ENCODE data around the gene PPP5C.
A peak's percentile ranks its signal among the peaks of the same experiment; 100 is the strongest.
"Not testable (repeated sequence)": the region's sequence is repeated elsewhere in the genome, so short reads cannot be mapped to it uniquely, and the experiment has no call there.

PPP5C gene

DNA sequence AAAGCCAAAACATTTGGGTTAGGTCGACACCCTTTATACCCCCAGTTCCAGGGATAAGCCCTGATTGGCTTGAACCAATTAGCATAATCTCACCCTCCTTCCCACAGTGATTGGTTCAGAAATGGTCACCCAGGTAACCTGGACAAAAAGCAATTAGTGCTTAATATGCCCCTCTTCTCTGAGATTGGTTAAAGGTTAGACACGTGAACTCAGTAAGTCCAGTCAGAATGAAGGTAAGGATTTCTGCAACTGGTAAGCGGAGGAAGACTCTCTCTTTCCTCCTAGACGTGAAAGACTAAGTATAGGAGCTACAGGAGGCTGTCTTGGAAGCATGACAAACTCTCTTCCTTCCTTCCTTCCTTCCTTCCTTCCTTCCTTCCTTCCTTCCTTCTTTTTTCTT is 83.1 kb downstream of the PPP5C start:
- Histone ChIP-seq H2BK120ac (ENCODE audit: insufficient read depth, low read length, poor library complexity) (no peak overlapping the region), H2BK5ac (ENCODE audit: low read depth, low read length, poor library complexity) (no peak overlapping the region), H4K12ac (ENCODE audit: low read depth, low read length) (no peak overlapping the region), H3K9ac (ENCODE audit: low read length) (no peak overlapping the region), H3K79me1 (ENCODE audit: low read length) (peaks cover 2% of the 10 kb centered on the region), H3K4me2 (ENCODE audit: low read length) (no peak overlapping the region), H3K4me1 (ENCODE audit: control insufficient read depth in 1 of 2, insufficient read depth in 2 of 2, low read length in 2 of 2) (peaks cover 0 to 6% of the 10 kb centered on the region in 2 experiments), H2BK12ac (ENCODE audit: low read length) (no peak overlapping the region), H3K79me2 (ENCODE audit: control insufficient read depth, insufficient read depth, low read length, poor library complexity) (no peaks in the 10 kb centered on the region), H2AK5ac (ENCODE audit: low read length) (no peak overlapping the region), H3K4ac (ENCODE audit: low read depth, low read length) (no peak overlapping the region), H3K27me3 (ENCODE audit: insufficient read depth, low read length) (no peaks in the 10 kb centered on the region), H4K91ac (ENCODE audit: low read depth, low read length) (no peak overlapping the region), H2AFZ (ENCODE audit: insufficient read depth, low read length, poor library complexity) (no peak overlapping the region), H4K8ac (ENCODE audit: low read depth, low read length) (no peak overlapping the region), H3K23ac (ENCODE audit: low read length) (no peak overlapping the region), H3K36me3 (ENCODE audit: control insufficient read depth in 1 of 2, insufficient read depth in 2 of 2, low read length in 2 of 2) (no peaks in the 10 kb centered on the region), H3K4me3 (ENCODE audit: low read depth, low read length) (no peak overlapping the region), H3K18ac (ENCODE audit: low read length) (no peak overlapping the region), H3K9me3 (ENCODE audit: insufficient read depth, low read depth, low read length) (peaks cover 2% of the 10 kb centered on the region), H3K14ac (ENCODE audit: low read length) (no peak overlapping the region), H3K27ac (ENCODE audit: low read depth, low read length) (no peak overlapping the region)
- WGBS (ENCODE audit: extremely low coverage, insufficient coverage, insufficient read length): no CpG with 5 or more reads among the region's 4 CpGs
- DNase-seq: no peak

DNA sequence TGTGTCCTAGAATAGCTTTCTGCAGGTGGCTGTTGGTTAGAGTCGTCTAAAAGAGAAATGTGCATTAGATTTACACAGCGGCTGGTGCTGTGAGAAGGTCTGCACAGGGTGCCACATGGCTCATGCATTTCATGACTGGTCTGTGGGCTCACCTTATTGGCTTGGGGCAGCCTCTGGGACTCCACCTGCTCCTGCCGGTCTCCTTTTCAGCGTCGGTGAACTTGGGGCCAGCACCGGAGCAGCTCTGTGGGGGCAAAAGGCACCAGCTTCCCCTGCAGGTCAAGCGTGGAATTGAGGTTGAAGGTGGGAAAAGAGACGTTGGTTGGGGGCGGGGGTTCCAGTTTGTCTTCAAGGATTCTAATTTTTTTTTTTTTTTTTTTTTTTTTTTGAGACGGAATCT is 84.9 kb downstream of the PPP5C start:
- no peak overlapping the region for H3K4me3 ChIP-seq (ENCODE audit: low read depth, low read length)
- H3K23ac ChIP-seq (ENCODE audit: low read length): no peak overlapping the region
- no peak overlapping the region for H2BK5ac ChIP-seq (ENCODE audit: low read depth, low read length, poor library complexity)
- no peaks in the 10 kb centered on the region for H3K27me3 ChIP-seq (ENCODE audit: insufficient read depth, low read length)
- DNase-seq: no peak
- H2AK5ac ChIP-seq (ENCODE audit: low read length): no peak overlapping the region
- H3K79me1 ChIP-seq (ENCODE audit: low read length): no peaks in the 10 kb centered on the region
- H3K27ac ChIP-seq (ENCODE audit: low read depth, low read length): no peak overlapping the region
- H3K4me2 ChIP-seq (ENCODE audit: low read length): no peak overlapping the region
- H2AFZ ChIP-seq (ENCODE audit: insufficient read depth, low read length, poor library complexity): no peak overlapping the region
- no CpG with 5 or more reads among the region's 10 CpGs for WGBS (ENCODE audit: extremely low coverage, insufficient coverage, insufficient read length)
- no peak overlapping the region for H2BK120ac ChIP-seq (ENCODE audit: insufficient read depth, low read length, poor library complexity)
- no peak overlapping the region for H4K12ac ChIP-seq (ENCODE audit: low read depth, low read length)
- H3K4ac ChIP-seq (ENCODE audit: low read depth, low read length): no peak overlapping the region
- H3K9me3 ChIP-seq (ENCODE audit: insufficient read depth, low read depth, low read length): no peaks in the 10 kb centered on the region
- no peak overlapping the region for H4K91ac ChIP-seq (ENCODE audit: low read depth, low read length)
- no peak overlapping the region for H2BK12ac ChIP-seq (ENCODE audit: low read length)
- peaks cover 0 to 2% of the 10 kb centered on the region in 2 experiments for H3K4me1 ChIP-seq (ENCODE audit: control insufficient read depth in 1 of 2, insufficient read depth in 2 of 2, low read length in 2 of 2)
- H4K8ac ChIP-seq (ENCODE audit: low read depth, low read length): no peak overlapping the region
- H3K18ac ChIP-seq (ENCODE audit: low read length): no peak overlapping the region
- H3K36me3 ChIP-seq (ENCODE audit: control insufficient read depth in 1 of 2, insufficient read depth in 2 of 2, low read length in 2 of 2): no peaks in the 10 kb centered on the region
- H3K14ac ChIP-seq (ENCODE audit: low read length): no peak overlapping the region
- no peak overlapping the region for H3K9ac ChIP-seq (ENCODE audit: low read length)
- H3K79me2 ChIP-seq (ENCODE audit: control insufficient read depth, insufficient read depth, low read length, poor library complexity): no peaks in the 10 kb centered on the region

DNA sequence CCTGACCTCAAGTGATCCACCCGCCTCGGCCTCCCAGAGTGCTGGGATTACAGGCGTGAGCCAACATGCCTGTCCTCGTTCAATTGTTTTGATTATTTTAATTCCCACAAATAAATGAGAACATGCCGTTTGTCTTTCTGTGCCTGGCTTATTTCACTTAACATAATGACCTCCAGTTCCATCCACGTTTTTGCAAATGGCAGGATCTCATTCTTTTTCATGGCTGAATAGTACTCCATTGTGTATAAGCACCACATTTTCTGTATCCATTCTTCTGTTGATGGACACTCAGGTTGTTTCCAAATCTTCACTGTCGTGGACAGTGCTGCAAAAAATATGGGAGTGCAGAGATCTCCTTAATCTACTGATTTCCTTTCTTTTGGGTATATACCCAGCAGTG is 86.6 kb downstream of the PPP5C start:
- H4K8ac ChIP-seq (ENCODE audit: low read depth, low read length); H2BK120ac ChIP-seq (ENCODE audit: insufficient read depth, low read length, poor library complexity); H2AFZ ChIP-seq (ENCODE audit: insufficient read depth, low read length, poor library complexity); H2BK5ac ChIP-seq (ENCODE audit: low read depth, low read length, poor library complexity); H2AK5ac ChIP-seq (ENCODE audit: low read length); H3K36me3 ChIP-seq (ENCODE audit: control insufficient read depth in 1 of 2, insufficient read depth in 2 of 2, low read length in 2 of 2); H3K79me2 ChIP-seq (ENCODE audit: control insufficient read depth, insufficient read depth, low read length, poor library complexity); H4K91ac ChIP-seq (ENCODE audit: low read depth, low read length); H3K79me1 ChIP-seq (ENCODE audit: low read length); H3K4me3 ChIP-seq (ENCODE audit: low read depth, low read length); H3K9ac ChIP-seq (ENCODE audit: low read length); DNase-seq; H3K27ac ChIP-seq (ENCODE audit: low read depth, low read length); H3K4me2 ChIP-seq (ENCODE audit: low read length); H3K23ac ChIP-seq (ENCODE audit: low read length); H3K4me1 ChIP-seq (ENCODE audit: control insufficient read depth in 1 of 2, insufficient read depth in 2 of 2, low read length in 2 of 2); H3K18ac ChIP-seq (ENCODE audit: low read length); H3K4ac ChIP-seq (ENCODE audit: low read depth, low read length); H3K14ac ChIP-seq (ENCODE audit: low read length); H3K27me3 ChIP-seq (ENCODE audit: insufficient read depth, low read length); H3K9me3 ChIP-seq (ENCODE audit: insufficient read depth, low read depth, low read length); H2BK12ac ChIP-seq (ENCODE audit: low read length); H4K12ac ChIP-seq (ENCODE audit: low read depth, low read length): not testable (repeated sequence)
- no CpG with 5 or more reads among the region's 7 CpGs for WGBS (ENCODE audit: extremely low coverage, insufficient coverage, insufficient read length)

DNA sequence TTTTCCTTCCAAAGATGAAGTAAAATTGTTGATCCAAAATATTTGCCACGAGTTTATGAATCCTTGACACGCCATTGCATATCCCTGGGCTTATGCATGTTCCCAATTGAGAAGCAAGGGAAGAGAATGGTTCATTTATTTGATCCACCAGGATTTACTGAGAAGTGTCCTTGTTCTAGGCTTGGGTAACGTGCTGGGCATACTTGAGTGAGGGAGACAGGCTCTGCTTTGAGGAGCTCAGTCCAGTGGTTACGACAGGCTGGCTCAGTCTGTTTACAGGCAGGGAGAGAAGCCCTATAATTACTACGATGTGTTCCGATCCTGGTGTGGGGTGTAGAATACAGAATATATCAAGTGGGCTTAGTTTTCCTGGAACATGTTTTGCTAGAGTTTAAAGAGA is 88.1 kb downstream of the PPP5C start:
- Histone ChIP-seq H3K4me2 (ENCODE audit: low read length) (no peak overlapping the region), H2BK5ac (ENCODE audit: low read depth, low read length, poor library complexity) (no peak overlapping the region), H3K27ac (ENCODE audit: low read depth, low read length) (no peak overlapping the region), H4K8ac (ENCODE audit: low read depth, low read length) (no peak overlapping the region), H2BK12ac (ENCODE audit: low read length) (no peak overlapping the region), H3K14ac (ENCODE audit: low read length) (no peak overlapping the region), H3K18ac (ENCODE audit: low read length) (no peak overlapping the region), H2BK120ac (ENCODE audit: insufficient read depth, low read length, poor library complexity) (no peak overlapping the region), H3K79me2 (ENCODE audit: control insufficient read depth, insufficient read depth, low read length, poor library complexity) (no peaks in the 10 kb centered on the region), H3K79me1 (ENCODE audit: low read length) (no peaks in the 10 kb centered on the region), H3K23ac (ENCODE audit: low read length) (peak overlapping the region; percentile 89), H3K4ac (ENCODE audit: low read depth, low read length) (no peak overlapping the region), H4K91ac (ENCODE audit: low read depth, low read length) (no peak overlapping the region), H2AFZ (ENCODE audit: insufficient read depth, low read length, poor library complexity) (no peak overlapping the region), H2AK5ac (ENCODE audit: low read length) (no peak overlapping the region), H4K12ac (ENCODE audit: low read depth, low read length) (no peak overlapping the region), H3K4me3 (ENCODE audit: low read depth, low read length) (no peak overlapping the region), H3K27me3 (ENCODE audit: insufficient read depth, low read length) (no peaks in the 10 kb centered on the region), H3K36me3 (ENCODE audit: control insufficient read depth in 1 of 2, insufficient read depth in 2 of 2, low read length in 2 of 2) (no peaks in the 10 kb centered on the region), H3K9me3 (ENCODE audit: insufficient read depth, low read depth, low read length) (no peaks in the 10 kb centered on the region), H3K9ac (ENCODE audit: low read length) (peak overlapping the region; percentile 12), H3K4me1 (ENCODE audit: control insufficient read depth in 1 of 2, insufficient read depth in 2 of 2, low read length in 2 of 2) (no peaks in the 10 kb centered on the region)
- WGBS (ENCODE audit: extremely low coverage, insufficient coverage, insufficient read length): no CpG with 5 or more reads among the region's 6 CpGs
- no peak for DNase-seq
